SU-DHL-6 (cell line): ENCODE data around the gene SOWAHB.

Experiments
- H2AFZ ChIP-seq: fragments of 200-600 bp; sonication (generic); 2 replicates; pipeline ENCODE4 v1.6.1; 2014; ENCODE audit warnings: low read depth, mild to moderate bottlenecking, moderate library complexity, mixed read lengths, antibody characterized with exemption, low read length; ENCODE audit not compliant: severe bottlenecking
- H3F3A ChIP-seq: fragments of 200-600 bp; shearing (Covaris generic); 2 replicates; pipeline ENCODE4 v1.6.0; 2016; ENCODE audit warnings: antibody characterized with exemption, mild to moderate bottlenecking; ENCODE audit not compliant: insufficient read depth
- H3K27ac ChIP-seq: fragments of 200-600 bp; sonication (generic); 2 replicates; pipeline ENCODE4 v1.5.1; 2016; ENCODE audit warnings: low read depth, mild to moderate bottlenecking, low read length, moderate library complexity, mixed read lengths
- H3K27me3 ChIP-seq: fragments of 200-600 bp; sonication (generic), shearing (Covaris generic); 2 replicates; pipeline ENCODE4 v1.6.0; 2014; ENCODE audit warnings: mild to moderate bottlenecking, low read length
- H3K36me3 ChIP-seq: fragments of 200-600 bp; sonication (generic); 2 replicates; pipeline ENCODE4 v1.6.1; 2014; ENCODE audit warnings: mild to moderate bottlenecking, low read length, mixed read lengths
- H3K4me2 ChIP-seq: fragments of 300-600, 200-600 bp; shearing (Covaris generic), sonication (generic); 2 replicates; pipeline ENCODE4 v1.6.0; 2014; ENCODE audit warnings: low read length, low read depth, mild to moderate bottlenecking; ENCODE audit not compliant: poor library complexity, severe bottlenecking
- H3K4me3 ChIP-seq: fragments of 200-600 bp; sonication (generic); 2 replicates; pipeline ENCODE4 v1.5.1; 2014; ENCODE audit warnings: antibody characterized with exemption, low read length, mild to moderate bottlenecking, mixed read lengths; ENCODE audit not compliant: insufficient read depth, poor library complexity, severe bottlenecking
- H3K79me2 ChIP-seq: fragments of 200-600 bp; sonication (generic); 2 replicates; pipeline ENCODE4 v1.6.1; 2014; ENCODE audit warnings: mild to moderate bottlenecking, low read length, moderate library complexity; ENCODE audit not compliant: insufficient read depth
- H3K9ac ChIP-seq: fragments of 200-600 bp; sonication (generic); 2 replicates; pipeline ENCODE4 v1.7.0; 2014; ENCODE audit warnings: mild to moderate bottlenecking, low read length
- H3K9me2 ChIP-seq: fragments of 200-600 bp; sonication (generic); replicated peaks from 2 replicates; pipeline ENCODE4 v1.6.1; 2014; ENCODE audit warnings: low read length; ENCODE audit not compliant: insufficient read depth
- H3K9me3 ChIP-seq: fragments of 200-600 bp; sonication (generic); 2 replicates; pipeline ENCODE4 v1.6.1; 2014; ENCODE audit warnings: low read length, mixed read lengths; ENCODE audit not compliant: insufficient read depth
- H4K20me1 ChIP-seq: fragments of 200-600 bp; sonication (generic); 2 replicates; pipeline ENCODE4 v1.6.1; 2014; ENCODE audit warnings: low read depth, mild to moderate bottlenecking, antibody characterized with exemption, low read length, moderate library complexity, mixed read lengths
- EZH2phosphoT487 ChIP-seq: fragments of 200-600 bp; sonication (generic), shearing (Covaris generic); conservative IDR thresholded peaks from 2 replicates; pipeline ENCODE4 v1.6.1; 2018; ENCODE audit warnings: mild to moderate bottlenecking, antibody characterized with exemption, low read length, moderate library complexity, mixed read lengths
- TF ChIP-seq, protein P1 (sequence below): fragments of 200-600 bp; sonication (generic); IDR thresholded peaks from one replicate; pipeline ENCODE4 v1.5.1; 2017; ENCODE audit warnings: antibody characterized with exemption, mild to moderate bottlenecking, low read length, moderate library complexity; ENCODE audit not compliant: insufficient read depth, poor library complexity, severe bottlenecking

Gene SOWAHB

DNA sequence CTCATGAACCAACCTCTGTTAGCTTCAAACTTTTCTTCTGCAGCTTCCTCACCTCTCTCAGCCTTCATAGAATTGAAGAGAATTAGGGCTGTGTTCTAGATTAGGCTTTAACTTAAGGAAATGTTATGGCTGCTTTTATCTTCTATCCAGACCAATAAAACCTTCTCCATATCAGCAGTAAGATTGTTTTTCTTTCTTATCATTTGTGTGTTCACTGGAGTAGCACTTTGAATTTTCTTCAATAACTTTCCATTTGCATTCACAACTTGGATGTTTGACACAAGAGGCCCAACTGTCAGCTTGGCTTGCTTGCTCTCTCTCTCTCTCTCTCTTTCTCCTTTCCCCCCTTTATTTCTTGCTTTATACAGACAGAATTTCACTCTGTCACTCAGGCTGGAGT lies 22.8 kb upstream of the SOWAHB start:
- Histone ChIP-seq H3K36me3 (no peaks in the 10 kb centered on the region), H4K20me1 (no peaks in the 10 kb centered on the region), H3K79me2 (no peaks in the 10 kb centered on the region), H3K9me3 (no peaks in the 10 kb centered on the region), H3K27me3 (no peaks in the 10 kb centered on the region), H3K9ac (no peak overlapping the region), H3F3A (no peaks in the 10 kb centered on the region), H3K4me3 (no peak overlapping the region), H3K27ac (no peak overlapping the region), H2AFZ (no peak overlapping the region), H3K9me2 (no peaks in the 10 kb centered on the region), H3K4me2 (no peak overlapping the region)
- no peak for TF ChIP-seq EZH2phosphoT487
- TF ChIP-seq, protein P1, sequence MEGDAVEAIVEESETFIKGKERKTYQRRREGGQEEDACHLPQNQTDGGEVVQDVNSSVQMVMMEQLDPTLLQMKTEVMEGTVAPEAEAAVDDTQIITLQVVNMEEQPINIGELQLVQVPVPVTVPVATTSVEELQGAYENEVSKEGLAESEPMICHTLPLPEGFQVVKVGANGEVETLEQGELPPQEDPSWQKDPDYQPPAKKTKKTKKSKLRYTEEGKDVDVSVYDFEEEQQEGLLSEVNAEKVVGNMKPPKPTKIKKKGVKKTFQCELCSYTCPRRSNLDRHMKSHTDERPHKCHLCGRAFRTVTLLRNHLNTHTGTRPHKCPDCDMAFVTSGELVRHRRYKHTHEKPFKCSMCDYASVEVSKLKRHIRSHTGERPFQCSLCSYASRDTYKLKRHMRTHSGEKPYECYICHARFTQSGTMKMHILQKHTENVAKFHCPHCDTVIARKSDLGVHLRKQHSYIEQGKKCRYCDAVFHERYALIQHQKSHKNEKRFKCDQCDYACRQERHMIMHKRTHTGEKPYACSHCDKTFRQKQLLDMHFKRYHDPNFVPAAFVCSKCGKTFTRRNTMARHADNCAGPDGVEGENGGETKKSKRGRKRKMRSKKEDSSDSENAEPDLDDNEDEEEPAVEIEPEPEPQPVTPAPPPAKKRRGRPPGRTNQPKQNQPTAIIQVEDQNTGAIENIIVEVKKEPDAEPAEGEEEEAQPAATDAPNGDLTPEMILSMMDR: no peak

DNA sequence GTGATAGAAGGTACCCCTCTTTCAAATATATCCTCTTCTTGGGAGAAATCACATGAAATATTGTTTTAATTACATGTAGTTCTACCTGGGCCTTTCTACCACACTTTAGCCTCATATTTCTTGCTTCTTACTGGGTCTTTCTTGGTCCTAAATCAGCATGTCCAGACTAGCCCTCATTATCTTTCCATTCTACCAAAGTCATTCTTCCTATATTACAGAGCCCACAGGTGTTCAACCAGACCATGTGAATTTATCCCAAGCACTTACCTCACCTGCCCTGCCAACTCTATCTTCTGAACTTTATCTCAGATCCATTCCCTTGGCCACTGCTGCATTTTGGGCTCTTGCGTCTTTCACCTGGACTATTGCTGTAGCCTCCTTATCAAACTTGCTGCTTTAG lies 11.8 kb upstream of the SOWAHB start:
- H3K4me2 ChIP-seq: no peak overlapping the region
- TF ChIP-seq, protein P1: no peak
- no peak for TF ChIP-seq EZH2phosphoT487
- no peak overlapping the region for H3K27ac ChIP-seq
- no peaks in the 10 kb centered on the region for H3F3A ChIP-seq
- H3K9me2 ChIP-seq: no peaks in the 10 kb centered on the region
- no peaks in the 10 kb centered on the region for H3K27me3 ChIP-seq
- no peaks in the 10 kb centered on the region for H3K9me3 ChIP-seq
- no peaks in the 10 kb centered on the region for H3K79me2 ChIP-seq
- H3K9ac ChIP-seq: no peak overlapping the region
- no peak overlapping the region for H2AFZ ChIP-seq
- H4K20me1 ChIP-seq: no peaks in the 10 kb centered on the region
- H3K36me3 ChIP-seq: no peaks in the 10 kb centered on the region
- H3K4me3 ChIP-seq: no peak overlapping the region

GRCh38 chr4:76905521-76905920 lies 7.6 kb upstream of the SOWAHB start:
- H3K4me3 ChIP-seq: no peak overlapping the region
- H3K9ac ChIP-seq: no peak overlapping the region
- no peak overlapping the region for H2AFZ ChIP-seq
- H3F3A ChIP-seq: no peaks in the 10 kb centered on the region
- no peaks in the 10 kb centered on the region for H4K20me1 ChIP-seq
- H3K36me3 ChIP-seq: no peaks in the 10 kb centered on the region
- H3K27me3 ChIP-seq: no peaks in the 10 kb centered on the region
- TF ChIP-seq, protein P1: no peak
- TF ChIP-seq EZH2phosphoT487: no peak
- H3K27ac ChIP-seq: no peak overlapping the region
- H3K9me2 ChIP-seq: no peaks in the 10 kb centered on the region
- no peak overlapping the region for H3K4me2 ChIP-seq
- H3K9me3 ChIP-seq: no peaks in the 10 kb centered on the region
- no peaks in the 10 kb centered on the region for H3K79me2 ChIP-seq

DNA sequence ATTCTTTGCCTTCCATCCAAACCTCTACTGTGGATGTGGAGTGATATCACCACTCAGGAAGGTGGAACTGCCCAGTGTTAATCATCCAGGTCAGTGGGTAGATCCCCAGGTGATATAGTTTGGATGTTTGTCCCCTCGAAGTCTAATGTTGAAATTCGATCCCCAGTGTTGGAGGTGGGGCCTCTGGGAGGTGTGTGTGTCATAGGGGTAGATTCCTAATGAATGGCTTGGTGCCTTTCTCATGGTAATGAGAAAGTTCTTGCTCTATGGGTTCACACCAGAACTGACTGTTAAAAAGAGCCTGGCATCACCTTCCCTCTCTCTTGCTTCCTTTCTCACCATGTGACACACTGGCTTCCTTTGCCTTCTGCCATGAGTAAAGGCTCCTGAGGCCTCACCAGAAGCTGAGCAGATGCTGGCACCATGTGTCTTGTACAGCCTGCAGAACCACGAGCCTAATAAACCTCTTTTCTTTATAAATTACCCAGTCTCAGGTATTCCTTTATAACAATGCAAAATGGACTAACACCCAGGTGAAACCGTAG lies 6.8 kb upstream of the SOWAHB start:
- H3K36me3 ChIP-seq: no peaks in the 10 kb centered on the region
- H3K4me3 ChIP-seq: no peak overlapping the region
- H3K4me2 ChIP-seq: no peak overlapping the region
- H2AFZ ChIP-seq: no peak overlapping the region
- TF ChIP-seq, protein P1: no peak
- no peak for TF ChIP-seq EZH2phosphoT487
- H3K9me3 ChIP-seq: no peaks in the 10 kb centered on the region
- no peaks in the 10 kb centered on the region for H4K20me1 ChIP-seq
- H3K9ac ChIP-seq: no peak overlapping the region
- no peaks in the 10 kb centered on the region for H3K27me3 ChIP-seq
- H3K27ac ChIP-seq: no peak overlapping the region
- no peaks in the 10 kb centered on the region for H3F3A ChIP-seq
- no peaks in the 10 kb centered on the region for H3K9me2 ChIP-seq
- no peaks in the 10 kb centered on the region for H3K79me2 ChIP-seq
